ENCODE data around the gene NUSAP1.

The NUSAP1 gene

DNA sequence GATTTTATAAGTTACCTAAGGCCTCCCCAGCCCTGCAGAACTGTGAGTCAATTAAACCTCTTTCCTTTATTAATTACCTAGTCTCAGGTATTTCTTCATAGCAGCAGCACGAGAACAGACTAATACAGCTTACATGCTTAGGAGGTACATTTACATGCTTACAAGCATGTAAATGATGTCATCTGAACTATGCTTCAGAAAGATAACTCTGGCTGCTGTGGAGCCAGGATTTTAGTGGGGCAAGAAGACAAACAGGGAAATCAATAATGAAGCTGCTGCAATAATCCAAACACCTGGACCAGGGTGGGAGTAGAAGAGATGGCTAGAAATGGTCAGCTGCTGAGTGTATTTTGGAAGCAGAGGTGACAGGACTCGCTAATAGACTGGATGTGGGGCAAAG, 60.0 kb downstream of the NUSAP1 start:
- no peak for TF ChIP-seq CTCF (IDR thresholded peaks at IDR 0.05; ENCODE audit: control insufficient read depth, insufficient read depth, low read depth, low read length, missing control alignments)
- H3K4me3 ChIP-seq (ENCODE audit: control insufficient read depth, low read depth, low read length), result no peak overlapping the region
- DNase-seq (ENCODE audit: low read depth), result no peak

DNA sequence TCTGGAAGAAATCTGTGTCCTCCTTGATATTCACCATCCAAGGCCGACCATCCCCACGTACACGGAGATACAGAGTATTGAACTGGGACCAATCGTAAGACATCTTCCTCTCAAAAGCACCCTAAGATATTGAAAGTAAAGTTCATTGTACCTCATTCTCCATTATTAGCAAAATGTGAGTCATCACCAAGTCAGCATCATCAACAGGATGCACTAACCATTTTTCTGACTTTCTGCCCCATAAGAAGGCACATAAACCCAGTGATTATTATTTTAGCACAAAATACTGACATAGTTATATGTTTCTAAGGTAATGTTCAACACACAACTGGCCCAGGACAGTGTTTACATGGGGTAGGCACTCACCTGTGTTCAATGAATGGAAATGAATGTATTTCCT, 62.2 kb downstream of the NUSAP1 start:
- no peak overlapping the region for H3K4me3 ChIP-seq (ENCODE audit: control insufficient read depth, low read depth, low read length)
- no peak for TF ChIP-seq CTCF (IDR thresholded peaks at IDR 0.05; ENCODE audit: control insufficient read depth, insufficient read depth, low read depth, low read length, missing control alignments)
- no peak for DNase-seq (ENCODE audit: low read depth)

- no peak overlapping the region for H3K4me3 ChIP-seq (ENCODE audit: control insufficient read depth, low read depth, low read length)
- TF ChIP-seq CTCF (IDR thresholded peaks at IDR 0.05; ENCODE audit: control insufficient read depth, insufficient read depth, low read depth, low read length, missing control alignments), result no peak
- DNase-seq (ENCODE audit: low read depth), result no peak
Measured at GRCh38 chr15:41396111-41396510, 63.4 kb downstream of the NUSAP1 start.

DNA sequence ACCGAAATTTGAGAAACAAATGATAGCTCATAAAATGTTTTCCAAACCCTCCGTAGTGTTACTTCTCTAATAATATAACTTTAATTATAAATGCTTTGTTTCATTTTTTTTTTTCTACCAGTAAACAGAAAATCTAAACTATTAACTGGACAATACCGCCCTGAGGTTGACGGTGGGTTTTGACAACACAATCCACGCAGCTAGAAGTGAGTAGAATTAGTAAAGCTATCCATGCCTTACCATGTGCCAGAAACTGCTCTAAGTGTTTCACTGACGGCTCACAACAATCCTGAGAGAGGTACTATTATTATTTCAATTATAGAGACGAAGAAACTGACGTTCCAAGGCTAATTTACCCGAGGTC, 69.2 kb downstream of the NUSAP1 start:
- peak overlapping the region; percentile 93 for H3K4me3 ChIP-seq (ENCODE audit: control insufficient read depth, low read depth, low read length)
- no peak for DNase-seq (ENCODE audit: low read depth)
- no peak for TF ChIP-seq CTCF (IDR thresholded peaks at IDR 0.05; ENCODE audit: control insufficient read depth, insufficient read depth, low read depth, low read length, missing control alignments)

DNA sequence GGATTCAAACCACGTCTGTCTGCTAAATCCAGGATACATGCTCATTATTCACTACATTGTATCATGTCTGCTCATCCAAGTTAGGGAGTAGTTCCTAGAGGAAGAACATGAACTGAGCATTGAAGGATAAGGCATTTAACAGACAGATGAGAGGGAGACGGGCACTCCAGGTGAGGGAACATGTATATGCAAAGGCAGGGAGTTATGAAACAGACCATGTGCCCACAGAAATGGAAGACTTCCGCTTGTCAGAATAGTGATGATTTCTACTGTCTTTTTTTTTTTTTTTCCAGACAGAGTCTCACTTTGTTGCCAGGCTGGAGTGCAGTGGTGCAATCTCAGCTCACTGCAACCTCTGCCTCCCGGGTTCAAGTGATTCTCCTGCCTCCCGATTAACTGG, 74.7 kb downstream of the NUSAP1 start:
- H3K4me3 ChIP-seq (ENCODE audit: control insufficient read depth, low read depth, low read length), result no peak overlapping the region
- no peak for DNase-seq (ENCODE audit: low read depth)
- TF ChIP-seq CTCF (IDR thresholded peaks at IDR 0.05; ENCODE audit: control insufficient read depth, insufficient read depth, low read depth, low read length, missing control alignments), result no peak

DNA sequence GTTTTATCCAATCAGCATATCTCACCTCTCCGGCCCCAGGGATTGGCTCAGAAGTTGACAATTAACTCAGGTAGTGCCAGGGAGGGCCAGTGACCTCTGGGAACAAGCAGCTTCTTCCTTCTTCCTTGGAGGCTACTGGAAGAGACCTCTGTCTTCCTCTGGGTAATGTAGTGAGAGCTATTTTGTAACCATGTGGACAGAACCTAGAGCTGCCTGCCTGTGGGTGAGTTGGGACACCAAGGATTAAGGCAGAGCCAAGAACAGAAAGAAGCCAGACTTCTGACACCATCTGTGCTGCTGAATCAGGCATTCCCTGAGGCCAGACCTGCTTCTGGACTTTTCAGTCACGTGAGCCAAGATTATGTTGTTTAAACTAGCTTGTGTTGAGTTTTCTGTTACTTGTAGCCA, 75.6 kb downstream of the NUSAP1 start:
- TF ChIP-seq CTCF (IDR thresholded peaks at IDR 0.05; ENCODE audit: control insufficient read depth, insufficient read depth, low read depth, low read length, missing control alignments), result no peak
- H3K4me3 ChIP-seq (ENCODE audit: control insufficient read depth, low read depth, low read length), result no peak overlapping the region
- DNase-seq (ENCODE audit: low read depth), result peak; percentile 49

GRCh38 chr15:41411031-41411430, 78.3 kb downstream of the NUSAP1 start:
- H3K4me3 ChIP-seq (ENCODE audit: control insufficient read depth, low read depth, low read length), result no peak overlapping the region
- no peak for DNase-seq (ENCODE audit: low read depth)
- TF ChIP-seq CTCF (IDR thresholded peaks at IDR 0.05; ENCODE audit: control insufficient read depth, insufficient read depth, low read depth, low read length, missing control alignments), result no peak
